B cell (primary cell): ENCODE data around the gene LEMD2. TPM values are rescaled to one million over a fixed set of nuclear protein-coding genes. Genes with fewer than 3 reads are reported as not detected.

Experiments used
- ATAC-seq: fragments of 200-7000 bp; cut with Tn5 transposase; one replicate; pipeline ENCODE4 v1.10.0; 2021; ENCODE audit warnings: low read depth, mild to moderate bottlenecking, moderate number of reproducible peaks, moderate library complexity
- CTCF ChIA-PET: fragments of 350-600 bp; sonication (Branson Sonifier 250); formaldehyde crosslinking; loops from one replicate; lab custom pipeline; 2021; ENCODE audit warnings: antibody characterized with exemption, inconsistent platforms; lab: Charles Lee
- POLR2A ChIA-PET: fragments of 350-600 bp; sonication (Branson Sonifier 250); formaldehyde crosslinking; loops from one replicate; lab custom pipeline; 2021; ENCODE audit warnings: antibody characterized with exemption; lab: Charles Lee
- DNase-seq: peaks from one replicate; pipeline ENCODE4 v3.0.0; 2013
- H2AFZ ChIP-seq: 2 replicates; pipeline ENCODE4 v1.6.1; 2012; ENCODE audit warnings: mild to moderate bottlenecking, low read depth, low read length; ENCODE audit not compliant: insufficient read depth, poor library complexity, severe bottlenecking
- H3K27ac ChIP-seq, 2 donors: 1 replicate in 1 of 2; 2 replicates in 1 of 2; pipeline ENCODE4 v1.5.1; 2012 to 2013; ENCODE audit warnings: low read length in 2 of 2, mild to moderate bottlenecking in 2 of 2, moderate library complexity in 1 of 2
- H3K27me3 ChIP-seq, 4 experiments: fragments of 200-600 bp in 1 of 4; sonication (generic) in 1 of 4; replicated peaks in 1 of 4; 1 replicate in 2 of 4; 2 replicates in 2 of 4; pipeline versions ENCODE4 v1.6.1 to v1.7.0; 2013 to 2016; ENCODE audit warnings: low read length in 3 of 4, mild to moderate bottlenecking in 2 of 4, mixed read lengths in 1 of 4, moderate library complexity in 1 of 4; ENCODE audit not compliant: insufficient read depth in 4 of 4, control insufficient read depth in 3 of 4; ENCODE audit errors: control extremely low read depth in 1 of 4
- H3K36me3 ChIP-seq, 2 experiments: replicated peaks in 1 of 2; 1 replicate in 1 of 2; 2 replicates in 1 of 2; pipeline versions ENCODE4 v1.6.1 to v1.7.1; 2013; ENCODE audit warnings: low read length in 1 of 2; ENCODE audit not compliant: insufficient read depth in 2 of 2, control insufficient read depth in 1 of 2; ENCODE audit errors: control extremely low read depth in 1 of 2, extremely low read depth in 1 of 2
- H3K4me1 ChIP-seq, 2 donors: fragments of 200-600 bp in 1 of 2; sonication (generic) in 1 of 2; 1 replicate in 1 of 2; 2 replicates in 1 of 2; pipeline versions ENCODE4 v1.5.1 to v1.6.1; 2013 to 2017; ENCODE audit warnings: low read length in 2 of 2; ENCODE audit not compliant: control insufficient read depth in 2 of 2, insufficient read depth in 2 of 2
- H3K4me2 ChIP-seq: replicated peaks from 2 replicates; pipeline ENCODE3; 2012; ENCODE audit warnings: mild to moderate bottlenecking, low read depth, low read length; ENCODE audit not compliant: poor library complexity, severe bottlenecking
- H3K4me3 ChIP-seq, 5 experiments: fragments of 200-600 bp in 1 of 5; sonication (generic) in 1 of 5; 1 replicate in 3 of 5; 2 replicates in 2 of 5; pipeline versions ENCODE4 v1.5.1 to v1.7.0; 2011 to 2016; ENCODE audit warnings: low read length in 4 of 5, mild to moderate bottlenecking in 4 of 5, low read depth in 2 of 5, control low read depth in 1 of 5, moderate library complexity in 1 of 5; ENCODE audit not compliant: insufficient read depth in 1 of 5; ENCODE audit errors: control extremely low read depth in 1 of 5, extremely low read depth in 1 of 5
- H3K79me2 ChIP-seq: fragments of 200-600 bp; sonication (generic); one replicate; pipeline ENCODE4 v1.6.0; 2016; ENCODE audit warnings: low read length; ENCODE audit not compliant: control insufficient read depth, insufficient read depth
- H3K9ac ChIP-seq: fragments of 200-600 bp; sonication (generic); 2 replicates; pipeline ENCODE4 v1.6.1; 2017; ENCODE audit warnings: mild to moderate bottlenecking, low read length, moderate library complexity
- H3K9me3 ChIP-seq, 3 donors: one replicate each; pipeline versions ENCODE4 v1.6.1 to v1.7.1; 2013; ENCODE audit warnings: low read length in 2 of 3; ENCODE audit not compliant: control insufficient read depth in 2 of 3, insufficient read depth in 1 of 3; ENCODE audit errors: control extremely low read depth in 1 of 3
- H4K20me1 ChIP-seq: 2 replicates; pipeline ENCODE4 v1.6.0; 2012; ENCODE audit warnings: mild to moderate bottlenecking, low read length; ENCODE audit not compliant: insufficient read depth, control insufficient read depth, poor library complexity, severe bottlenecking
- H3K27ac Mint-ChIP-seq: one replicate; pipeline ENCODE4 v1.8.0; 2021; ENCODE audit warnings: mixed read lengths
- H3K27me3 Mint-ChIP-seq: one replicate; pipeline ENCODE4 v1.8.0; 2021; ENCODE audit warnings: mixed read lengths
- H3K4me1 Mint-ChIP-seq: one replicate; pipeline ENCODE4 v1.8.0; 2021; ENCODE audit warnings: mixed read lengths
- H3K4me3 Mint-ChIP-seq: one replicate; pipeline ENCODE4 v1.8.0; 2021; ENCODE audit warnings: mixed read lengths
- H3K9me3 Mint-ChIP-seq: one replicate; pipeline ENCODE4 v1.8.0; 2022; ENCODE audit warnings: mixed read lengths; ENCODE audit not compliant: insufficient read depth
- CTCF ChIP-seq: fragments of 200-600 bp; IDR thresholded peaks from one replicate; pipeline ENCODE4 v1.8.0; 2022; ENCODE audit warnings: antibody characterized with exemption, mild to moderate bottlenecking
- EZH2 ChIP-seq: IDR thresholded peaks from 2 replicates; pipeline ENCODE4 v1.6.1; 2012; ENCODE audit warnings: borderline replicate concordance, low read depth, mild to moderate bottlenecking, moderate library complexity, low read length; ENCODE audit not compliant: insufficient read depth, poor library complexity, severe bottlenecking
- WGBS: methylation state at CpG from one replicate; pipeline ENCODE4 v1.1.5; 2013; ENCODE audit warnings: missing lambda C conversion rate; ENCODE audit not compliant: insufficient coverage; 5-methylcytosine and 5-hydroxymethylcytosine counted together
- intact Hi-C: fragments of 100-400 bp; cut with micrococcal nuclease; formaldehyde crosslinking; loops from one replicate; pipeline ENCODE4 v1.10.0; 2022
- polyA plus RNA-seq: library from polyadenylated mRNA; depleted of rRNA; stranded (reverse); fragments of >200 nt; gene quantifications from 2 replicates; pipeline ENCODE4 v1.2.3, GENCODE V29; 2012
- total RNA-seq, 2 donors: library from RNA; stranded (reverse); fragments of 120-200 nt in 1 of 2; gene quantifications; 1 replicate in 1 of 2; 2 replicates in 1 of 2; pipeline versions ENCODE4 v1.2.3 to v1.2.4, GENCODE V29; 2013 to 2022

Gene LEMD2
- total and polyA plus RNA-seq, 2 donors (not counting 1 experiment from before 2014, with no cell fraction given): 58.7 to 113 TPM

- no peak for TF ChIP-seq CTCF
- TF ChIP-seq EZH2: no peak
- Mint-ChIP-seq H3K4me3 (no peak overlapping the region), H3K4me1 (peaks cover 13% of the 10 kb centered on the region), H3K27ac (no peak overlapping the region), H3K27me3 (peaks cover 30% of the 10 kb centered on the region), H3K9me3 (no peaks in the 10 kb centered on the region)
- H3K79me2 ChIP-seq: no peaks in the 10 kb centered on the region
- DNase-seq (no peak), ATAC-seq (no peak)
- H3K27me3 ChIP-seq: no peaks in the 10 kb centered on the region
- no peak overlapping the region for H3K27ac ChIP-seq
- no peaks in the 10 kb centered on the region for H3K9me3 ChIP-seq
- no peaks in the 10 kb centered on the region for H3K36me3 ChIP-seq
- H3K9ac ChIP-seq: no peak overlapping the region
- H3K4me2 ChIP-seq: no peak overlapping the region
- H2AFZ ChIP-seq: no peak overlapping the region
- intact Hi-C loops: no loop called here
- 96% methylated on average over 11 of the region's 11 CpGs for WGBS
- H3K4me1 ChIP-seq: peaks cover 0 to 8% of the 10 kb centered on the region in 2 donors
- ChIA-PET CTCF (interaction anchor here (1.1 kb wide), 1 partner anchor 299 kb away, joined by 3 read pairs; no protein-coding TSS in a partner anchor), POLR2A (no interaction called here)
- no peaks in the 10 kb centered on the region for H4K20me1 ChIP-seq
- no peak overlapping the region for H3K4me3 ChIP-seq
These were observed 61.0 kb downstream of the LEMD2 start for GRCh38 chr6:33727932-33728331.

- Mint-ChIP-seq H3K27ac (no peak overlapping the region), H3K4me1 (peaks cover 15% of the 10 kb centered on the region), H3K9me3 (no peaks in the 10 kb centered on the region), H3K4me3 (no peak overlapping the region), H3K27me3 (peaks cover 30% of the 10 kb centered on the region)
- Histone ChIP-seq H3K9ac (no peak overlapping the region), H3K27me3 (no peaks in the 10 kb centered on the region), H2AFZ (no peak overlapping the region), H3K36me3 (no peaks in the 10 kb centered on the region), H3K4me1 (peaks cover 0 to 8% of the 10 kb centered on the region in 2 donors), H3K79me2 (no peaks in the 10 kb centered on the region), H3K27ac (no peak overlapping the region), H3K4me3 (no peak overlapping the region), H4K20me1 (no peaks in the 10 kb centered on the region), H3K4me2 (no peak overlapping the region), H3K9me3 (no peaks in the 10 kb centered on the region)
- ChIA-PET POLR2A (no interaction called here), CTCF (interaction anchor here (0.9 to 1.3 kb wide), 2 partner anchors 12 to 16 kb away, joined by 4 to 5 read pairs; no protein-coding TSS in a partner anchor)
- ATAC-seq (no peak), DNase-seq (no peak)
- 97% methylated on average over 5 of the region's 7 CpGs for WGBS
- no peak for TF ChIP-seq EZH2
- no peak for TF ChIP-seq CTCF
- intact Hi-C loops: no loop called here
These were observed 61.8 kb downstream of the LEMD2 start for GRCh38 chr6:33727126-33727525.
